CD14-positive monocyte (primary cell): ENCODE results near the gene CAMK1D. TPM values are rescaled to one million over a fixed set of nuclear protein-coding genes. Genes with fewer than 3 reads are reported as not detected.

Source experiments
- DNase-seq, 3 donors: peaks; one replicate each; pipeline ENCODE4 v3.0.0-alpha.2; 2011 to 2022
- H2AFZ ChIP-seq: 2 replicates; pipeline ENCODE4 v1.6.0; 2012; ENCODE audit warnings: mild to moderate bottlenecking, low read depth, low read length, inconsistent platforms; ENCODE audit not compliant: insufficient read depth, poor library complexity, severe bottlenecking
- H3K27ac ChIP-seq, 2 donors: 1 replicate in 1 of 2; 2 replicates in 1 of 2; pipeline ENCODE4 v1.5.1; 2012 to 2013; ENCODE audit warnings: low read length in 2 of 2, control low read depth in 1 of 2, inconsistent platforms in 1 of 2, low read depth in 1 of 2, mild to moderate bottlenecking in 1 of 2
- H3K27me3 ChIP-seq, 2 donors: one replicate each; pipeline versions ENCODE4 v1.6.0 to v1.6.1; 2011 to 2013; ENCODE audit warnings: low read length in 2 of 2; ENCODE audit not compliant: control insufficient read depth in 2 of 2, insufficient read depth in 2 of 2
- H3K36me3 ChIP-seq, 2 donors: replicated peaks in 1 of 2; 1 replicate in 1 of 2; 2 replicates in 1 of 2; pipeline versions ENCODE4 v1.5.1 to v1.6.1; 2012 to 2013; ENCODE audit warnings: low read length in 2 of 2, control low read depth in 1 of 2, inconsistent platforms in 1 of 2, mild to moderate bottlenecking in 1 of 2; ENCODE audit not compliant: insufficient read depth in 2 of 2, control insufficient read depth in 1 of 2
- H3K4me1 ChIP-seq, 2 donors: 1 replicate in 1 of 2; 2 replicates in 1 of 2; pipeline versions ENCODE4 v1.5.1 to v1.6.1; 2012 to 2013; ENCODE audit warnings: low read length in 2 of 2, control low read depth in 1 of 2, inconsistent platforms in 1 of 2, mild to moderate bottlenecking in 1 of 2, moderate library complexity in 1 of 2; ENCODE audit not compliant: insufficient read depth in 2 of 2, control insufficient read depth in 1 of 2
- H3K4me2 ChIP-seq: replicated peaks from 2 replicates; pipeline ENCODE3; 2012; ENCODE audit warnings: low read length, moderate library complexity, mild to moderate bottlenecking; ENCODE audit not compliant: poor library complexity, severe bottlenecking; ENCODE audit errors: extremely low read depth
- H3K4me3 ChIP-seq, 3 experiments: fragments of 200-600 bp in 1 of 3; sonication (generic) in 1 of 3; replicated peaks in 1 of 3; 1 replicate in 2 of 3; 2 replicates in 1 of 3; pipeline ENCODE4 v1.5.1; 2011 to 2013; ENCODE audit warnings: low read length in 3 of 3, mild to moderate bottlenecking in 3 of 3, control low read depth in 2 of 3, low read depth in 2 of 3, inconsistent platforms in 1 of 3, moderate library complexity in 1 of 3
- H3K79me2 ChIP-seq: 2 replicates; pipeline ENCODE4 v1.6.0; 2012; ENCODE audit warnings: mild to moderate bottlenecking, control low read depth, inconsistent platforms, low read length, moderate library complexity; ENCODE audit not compliant: insufficient read depth
- H3K9ac ChIP-seq: 2 replicates; pipeline ENCODE4 v1.6.0; 2017; ENCODE audit warnings: low read length, mild to moderate bottlenecking; ENCODE audit not compliant: insufficient read depth, poor library complexity, severe bottlenecking
- H3K9me3 ChIP-seq, 2 donors: replicated peaks in 1 of 2; 1 replicate in 1 of 2; 2 replicates in 1 of 2; pipeline versions ENCODE4 v1.5.1 to v1.6.1; 2012 to 2013; ENCODE audit warnings: low read length in 2 of 2, control low read depth in 1 of 2; ENCODE audit not compliant: control insufficient read depth in 1 of 2, insufficient read depth in 1 of 2
- H4K20me1 ChIP-seq: 2 replicates; pipeline ENCODE4 v1.6.0; 2012; ENCODE audit warnings: mild to moderate bottlenecking, low read length, control low read depth, moderate library complexity; ENCODE audit not compliant: insufficient read depth
- H3K27ac Mint-ChIP-seq, 7 donors: one replicate each; pipeline ENCODE4 v1.8.0; 2020; ENCODE audit warnings: mild to moderate bottlenecking in 7 of 7, mixed read lengths in 7 of 7, moderate library complexity in 6 of 7, inconsistent platforms in 2 of 7
- H3K27me3 Mint-ChIP-seq, 3 donors: one replicate each; pipeline ENCODE4 v1.8.0; 2021 to 2022; ENCODE audit warnings: low read depth in 3 of 3, mild to moderate bottlenecking in 3 of 3, mixed read lengths in 3 of 3, moderate library complexity in 3 of 3, inconsistent platforms in 1 of 3
- H3K36me3 Mint-ChIP-seq, 2 donors: one replicate each; pipeline ENCODE4 v1.8.0; 2020; ENCODE audit warnings: mixed read lengths in 2 of 2, inconsistent platforms in 1 of 2, mild to moderate bottlenecking in 1 of 2
- H3K4me1 Mint-ChIP-seq: one replicate; pipeline ENCODE4 v1.8.0; 2020; ENCODE audit warnings: mild to moderate bottlenecking, mixed read lengths
- H3K4me3 Mint-ChIP-seq, 2 donors: one replicate each; pipeline ENCODE4 v1.8.0; 2020; ENCODE audit warnings: mild to moderate bottlenecking in 2 of 2, mixed read lengths in 2 of 2, moderate library complexity in 1 of 2
- H3K9me3 Mint-ChIP-seq, 7 donors: one replicate each; pipeline ENCODE4 v1.8.0; 2020 to 2022; ENCODE audit warnings: mixed read lengths in 7 of 7, mild to moderate bottlenecking in 6 of 7, moderate library complexity in 6 of 7, inconsistent platforms in 2 of 7
- CTCF ChIP-seq: fragments of 200-600 bp; IDR thresholded peaks from one replicate; pipeline ENCODE4 v1.8.0; 2022; ENCODE audit warnings: antibody characterized with exemption, mild to moderate bottlenecking
- WGBS: methylation state at CpG from one replicate; pipeline ENCODE4 v1.1.5; 2013; ENCODE audit warnings: missing lambda C conversion rate; ENCODE audit not compliant: insufficient coverage; 5-methylcytosine and 5-hydroxymethylcytosine counted together
- intact Hi-C, 2 donors: fragments of 100-400 bp; cut with micrococcal nuclease; formaldehyde crosslinking; loops; one replicate each; pipeline versions ENCODE4 v1.15.0 to v1.15.1; 2023
- polyA plus RNA-seq, 3 donors: library from polyadenylated mRNA; depleted of rRNA in 1 of 3; unstranded in 2 of 3; stranded (reverse) in 1 of 3; fragments of 300-500 nt in 2 of 3; fragments of >200 nt in 1 of 3; fragmentation: Illumina TruSeq in 2 of 3; gene quantifications; 1 replicate in 2 of 3; 2 replicates in 1 of 3; pipeline ENCODE4 v1.2.3, GENCODE V29; 2012 to 2021

The CAMK1D gene
- polyA plus RNA-seq, 3 donors, result 6.7 to 11.8 (median 7.1) TPM

- H3K4me2 ChIP-seq, result no peak overlapping the region
- intact Hi-C loops, result no loop called here
- no peaks in the 10 kb centered on the region for H3K79me2 ChIP-seq
- no peak overlapping the region for H3K4me3 ChIP-seq
- H3K9ac ChIP-seq, result no peak overlapping the region
- H3K27me3 ChIP-seq, result no peaks in the 10 kb centered on the region
- no peak for TF ChIP-seq CTCF
- no peak overlapping the region for H3K27ac Mint-ChIP-seq
- no peak overlapping the region for H3K4me3 Mint-ChIP-seq
- DNase-seq, result no peak
- H3K4me1 ChIP-seq, result no peaks in the 10 kb centered on the region
- H3K9me3 ChIP-seq, result no peaks in the 10 kb centered on the region
- H2AFZ ChIP-seq, result no peak overlapping the region
- peaks cover 0 to 8% (median 4%) of the 10 kb centered on the region in 3 donors for H3K27me3 Mint-ChIP-seq
- no peaks in the 10 kb centered on the region for H3K36me3 ChIP-seq
- no peaks in the 10 kb centered on the region for H3K9me3 Mint-ChIP-seq
- WGBS, result 100% methylated on average over 11 of the region's 16 CpGs
- H3K4me1 Mint-ChIP-seq, result peaks cover 4% of the 10 kb centered on the region
- peaks cover 79% of the 10 kb centered on the region for H4K20me1 ChIP-seq
- no peaks in the 10 kb centered on the region for H3K36me3 Mint-ChIP-seq
- H3K27ac ChIP-seq, result no peak overlapping the region
Observed at GRCh38 chr10:12488626-12489025, 139.3 kb downstream of the CAMK1D start.

GRCh38 chr10:12489357-12489756 is 140.0 kb downstream of the CAMK1D start:
- Mint-ChIP-seq H3K4me1 (peaks cover 4% of the 10 kb centered on the region), H3K4me3 (no peak overlapping the region), H3K9me3 (peaks cover 0 to under 1% (median 0%) of the 10 kb centered on the region in 7 donors), H3K27me3 (peaks cover 0 to 10% (median 4%) of the 10 kb centered on the region in 3 donors), H3K27ac (no peak overlapping the region), H3K36me3 (no peaks in the 10 kb centered on the region)
- no peaks in the 10 kb centered on the region for H3K4me1 ChIP-seq
- DNase-seq, result no peak
- no peak overlapping the region for H3K27ac ChIP-seq
- intact Hi-C loops, result no loop called here
- H2AFZ ChIP-seq, result no peak overlapping the region
- H3K4me3 ChIP-seq, result no peak overlapping the region
- H3K27me3 ChIP-seq, result no peaks in the 10 kb centered on the region
- H3K4me2 ChIP-seq, result no peak overlapping the region
- TF ChIP-seq CTCF, result no peak
- H3K9me3 ChIP-seq, result no peaks in the 10 kb centered on the region
- WGBS, result 100% methylated on average over 3 of the region's 8 CpGs
- H3K79me2 ChIP-seq, result no peaks in the 10 kb centered on the region
- H4K20me1 ChIP-seq, result peaks cover 78% of the 10 kb centered on the region
- no peaks in the 10 kb centered on the region for H3K36me3 ChIP-seq
- no peak overlapping the region for H3K9ac ChIP-seq
